OCI-LY7 (cell line): Measurements from ENCODE around the gene ZNF532. TPM values are rescaled to one million over a fixed set of nuclear protein-coding genes. Genes with fewer than 3 reads are reported as not detected.

Experiments
- BruUV-seq: library from RNA; stranded (reverse); fragments of 400-500 nt; replicated peaks from 2 replicates; lab custom pipeline; 2021; lab: Mats Ljungman, UMichigan
- CTCF ChIA-PET: fragments of 300-600 bp; sonication (Branson Sonifier 250); formaldehyde crosslinking; loops from one replicate; lab custom pipeline; 2022; ENCODE audit warnings: antibody characterized with exemption; ENCODE audit not compliant: unreplicated experiment; lab: Charles Lee
- POLR2A ChIA-PET: fragments of 300-600 bp; sonication (Branson Sonifier 250); formaldehyde crosslinking; loops from one replicate; lab custom pipeline; 2022; ENCODE audit warnings: antibody characterized with exemption; lab: Charles Lee
- DNase-seq: peaks from one replicate; pipeline ENCODE4 v3.0.0-alpha.2; 2015; ENCODE audit warnings: low spot score
- H2AFZ ChIP-seq: fragments of 200-600 bp; sonication (generic), shearing (Covaris generic); 2 replicates; pipeline ENCODE4 v1.6.1; 2014; ENCODE audit warnings: mild to moderate bottlenecking, antibody characterized with exemption, low read length, moderate library complexity
- H3K27ac ChIP-seq: fragments of 200-600 bp; sonication (generic); 2 replicates; pipeline ENCODE4 v1.5.1; 2014; ENCODE audit warnings: mixed run types, low read depth, mild to moderate bottlenecking, moderate library complexity, low read length, inconsistent platforms; ENCODE audit not compliant: poor library complexity, severe bottlenecking
- H3K36me3 ChIP-seq: fragments of 200-600 bp; sonication (generic); 2 replicates; pipeline ENCODE4 v1.6.1; 2014; ENCODE audit warnings: mild to moderate bottlenecking, antibody characterized with exemption, low read length, moderate library complexity, mixed read lengths; ENCODE audit not compliant: insufficient read depth
- H3K4me1 ChIP-seq: fragments of 200-600 bp; sonication (generic); 2 replicates; pipeline ENCODE4 v1.5.1; 2014; ENCODE audit warnings: mild to moderate bottlenecking, low read length; ENCODE audit not compliant: insufficient read depth, poor library complexity, severe bottlenecking
- H3K4me2 ChIP-seq: fragments of 200-600 bp; sonication (generic); 2 replicates; pipeline ENCODE4 v1.6.1; 2014; ENCODE audit warnings: mild to moderate bottlenecking, low read length
- H3K4me3 ChIP-seq: fragments of 200-600 bp; sonication (generic); 2 replicates; pipeline ENCODE4 v1.5.1; 2014; ENCODE audit warnings: mild to moderate bottlenecking, low read depth, low read length; ENCODE audit not compliant: poor library complexity, severe bottlenecking
- H3K79me2 ChIP-seq: fragments of 200-600 bp; sonication (generic); 2 replicates; pipeline ENCODE4 v1.6.1; 2016; ENCODE audit warnings: low read depth, mild to moderate bottlenecking, low read length, moderate library complexity, mixed read lengths; ENCODE audit not compliant: insufficient read depth
- H3K9me2 ChIP-seq: fragments of 200-600 bp; sonication (generic); 2 replicates; pipeline ENCODE4 v1.6.1; 2016; ENCODE audit warnings: mild to moderate bottlenecking, low read length, mixed read lengths; ENCODE audit not compliant: insufficient read depth
- H3K9me3 ChIP-seq: fragments of 200-600 bp; sonication (generic); 2 replicates; pipeline ENCODE4 v1.6.1; 2014; ENCODE audit warnings: mild to moderate bottlenecking, mixed run types, low read length, mixed read lengths
- H4K20me1 ChIP-seq: fragments of 200-600 bp; sonication (generic); 2 replicates; pipeline ENCODE4 v1.6.1; 2014; ENCODE audit warnings: mild to moderate bottlenecking, antibody characterized with exemption, low read length, moderate library complexity, mixed read lengths; ENCODE audit not compliant: insufficient read depth
- EZH2phosphoT487 ChIP-seq: fragments of 200-600 bp; sonication (generic); IDR thresholded peaks from 2 replicates; pipeline ENCODE4 v1.6.1; 2018; ENCODE audit warnings: low read depth, borderline replicate concordance, mild to moderate bottlenecking, mixed run types, antibody characterized with exemption, low read length, moderate library complexity, mixed read lengths
- intact Hi-C: fragments of 100-400 bp; cut with micrococcal nuclease; formaldehyde crosslinking; loops from one replicate; pipeline ENCODE4 v1.10.0; 2022; ENCODE audit not compliant: unreplicated experiment
- total RNA-seq, 2 experiments: library from RNA; depleted of rRNA in 1 of 2; stranded (reverse); fragments of >200 nt in 1 of 2; shearing (Covaris generic) in 1 of 2; gene quantifications; 2 replicates each; pipeline ENCODE4 v1.2.3, GENCODE V29; 2014 to 2022
- TF ChIP-seq, protein P1 (sequence below): fragments of 200-600 bp; sonication (generic); conservative IDR thresholded peaks from 2 replicates; pipeline ENCODE4 v1.5.1; 2014; ENCODE audit warnings: mild to moderate bottlenecking, antibody characterized with exemption, low read length, moderate library complexity, mixed read lengths

ZNF532 gene
- total RNA-seq, 2 experiments from 2014 or later: 10.4 to 18.7 TPM

DNA sequence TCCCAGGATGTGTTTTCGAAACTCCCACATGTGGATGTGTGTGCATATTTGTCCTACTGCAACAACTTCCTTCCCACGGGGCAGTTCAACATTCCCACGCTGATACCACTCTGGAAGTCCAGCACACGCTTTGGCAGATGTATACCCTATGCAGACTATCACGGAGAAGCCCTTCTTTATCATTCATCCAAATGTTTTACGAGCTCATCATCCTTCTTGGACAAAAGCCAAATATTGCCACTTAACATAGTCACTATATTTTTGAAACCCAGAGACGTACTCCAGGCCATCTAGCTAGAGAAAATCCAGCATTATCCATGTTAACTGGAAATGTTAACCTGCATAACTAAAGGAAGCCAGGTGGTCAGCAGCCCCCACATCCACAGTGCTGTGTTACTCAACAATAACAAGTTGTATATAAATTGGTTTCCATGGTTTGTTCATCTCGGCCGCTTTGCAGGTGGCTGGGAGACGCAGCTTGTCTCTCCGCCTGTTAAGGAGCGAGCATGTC lies 131.5 kb downstream of the ZNF532 start:
- Histone ChIP-seq H3K36me3 (no peaks in the 10 kb centered on the region), H3K4me2 (no peak overlapping the region), H3K27ac (no peak overlapping the region), H3K4me1 (peaks cover 15% of the 10 kb centered on the region), H4K20me1 (no peaks in the 10 kb centered on the region), H3K79me2 (no peaks in the 10 kb centered on the region), H3K9me3 (no peaks in the 10 kb centered on the region), H3K9me2 (no peaks in the 10 kb centered on the region), H3K4me3 (no peak overlapping the region), H2AFZ (no peak overlapping the region)
- TF ChIP-seq, protein P1, sequence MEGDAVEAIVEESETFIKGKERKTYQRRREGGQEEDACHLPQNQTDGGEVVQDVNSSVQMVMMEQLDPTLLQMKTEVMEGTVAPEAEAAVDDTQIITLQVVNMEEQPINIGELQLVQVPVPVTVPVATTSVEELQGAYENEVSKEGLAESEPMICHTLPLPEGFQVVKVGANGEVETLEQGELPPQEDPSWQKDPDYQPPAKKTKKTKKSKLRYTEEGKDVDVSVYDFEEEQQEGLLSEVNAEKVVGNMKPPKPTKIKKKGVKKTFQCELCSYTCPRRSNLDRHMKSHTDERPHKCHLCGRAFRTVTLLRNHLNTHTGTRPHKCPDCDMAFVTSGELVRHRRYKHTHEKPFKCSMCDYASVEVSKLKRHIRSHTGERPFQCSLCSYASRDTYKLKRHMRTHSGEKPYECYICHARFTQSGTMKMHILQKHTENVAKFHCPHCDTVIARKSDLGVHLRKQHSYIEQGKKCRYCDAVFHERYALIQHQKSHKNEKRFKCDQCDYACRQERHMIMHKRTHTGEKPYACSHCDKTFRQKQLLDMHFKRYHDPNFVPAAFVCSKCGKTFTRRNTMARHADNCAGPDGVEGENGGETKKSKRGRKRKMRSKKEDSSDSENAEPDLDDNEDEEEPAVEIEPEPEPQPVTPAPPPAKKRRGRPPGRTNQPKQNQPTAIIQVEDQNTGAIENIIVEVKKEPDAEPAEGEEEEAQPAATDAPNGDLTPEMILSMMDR: no peak
- no peak for TF ChIP-seq EZH2phosphoT487
- ChIA-PET POLR2A (no interaction called here), CTCF (no interaction called here)
- intact Hi-C loops: no loop called here
- BruUV-seq: no TSS peak
- DNase-seq: no peak

GRCh38 chr18:58996696-58997095 lies 132.0 kb downstream of the ZNF532 start:
- POLR2A ChIA-PET: no interaction called here
- H2AFZ ChIP-seq: no peak overlapping the region
- TF ChIP-seq, protein P1: no peak
- no peak for TF ChIP-seq EZH2phosphoT487

GRCh38 chr18:58997811-58998337 lies 133.2 kb downstream of the ZNF532 start:
- H3K4me3 ChIP-seq: no peak overlapping the region
- no peaks in the 10 kb centered on the region for H3K79me2 ChIP-seq
- DNase-seq: no peak
- no peaks in the 10 kb centered on the region for H3K9me2 ChIP-seq
- H3K4me1 ChIP-seq: peaks cover 15% of the 10 kb centered on the region
- no peaks in the 10 kb centered on the region for H4K20me1 ChIP-seq
- intact Hi-C loops: no loop called here
- ChIA-PET CTCF (no interaction called here), POLR2A (interaction anchor here (0.7 kb wide), 2 partner anchors 52 to 133 kb away, joined by 3 read pairs; partner anchors contain the start of gene ZNF532)
- H3K36me3 ChIP-seq: no peaks in the 10 kb centered on the region
- no peaks in the 10 kb centered on the region for H3K9me3 ChIP-seq
- BruUV-seq: no TSS peak
- H2AFZ ChIP-seq: 0 out of 2 replicates have a peak overlapping the region, but pooled peaks have one; percentile 78
- H3K27ac ChIP-seq: no peak overlapping the region
- peak overlapping the region; percentile 83; the same call in 1 of the 2 replicates for H3K4me2 ChIP-seq
- TF ChIP-seq EZH2phosphoT487: no peak
- TF ChIP-seq, protein P1: no peak

More at GRCh38 chr18:58996696-58997095, 132.0 kb downstream of the ZNF532 start:
- no peak overlapping the region for H3K4me3 ChIP-seq
- H3K9me3 ChIP-seq: no peaks in the 10 kb centered on the region
- no peaks in the 10 kb centered on the region for H3K79me2 ChIP-seq
- no peak overlapping the region for H3K4me2 ChIP-seq
- no peaks in the 10 kb centered on the region for H3K36me3 ChIP-seq
- H3K9me2 ChIP-seq: no peaks in the 10 kb centered on the region
- H3K27ac ChIP-seq: no peak overlapping the region
- BruUV-seq: no TSS peak
- intact Hi-C loops: no loop called here
- DNase-seq: no peak
- H3K4me1 ChIP-seq: peaks cover 15% of the 10 kb centered on the region
- CTCF ChIA-PET: no interaction called here
- H4K20me1 ChIP-seq: no peaks in the 10 kb centered on the region
